HL-60 (cell line): Measurements from ENCODE around the gene SERPINB12.

Experiments
- CTCF ChIP-seq: IDR thresholded peaks from one replicate; pipeline ENCODE4 v1.5.1; 2011; ENCODE audit warnings: low read length, control low read depth, inconsistent platforms; ENCODE audit not compliant: insufficient read depth
- GABPA ChIP-seq: IDR thresholded peaks from 2 replicates; pipeline ENCODE4 v1.6.1; 2012; ENCODE audit warnings: low read depth
- POLR2AphosphoS5 ChIP-seq: IDR thresholded peaks from 2 replicates; pipeline ENCODE4 v1.6.1; 2012; ENCODE audit warnings: low read depth
- TF ChIP-seq, protein P1 (sequence below): IDR thresholded peaks from 2 replicates; pipeline ENCODE4 v1.6.1; 2012; ENCODE audit warnings: low read depth; ENCODE audit not compliant: insufficient replicate concordance

GRCh38 chr18:63578357-63578958 is 36.3 kb downstream of the SERPINB12 start:
- TF ChIP-seq CTCF (peak; percentile 91), GABPA (no peak), POLR2AphosphoS5 (no peak)
- TF ChIP-seq, protein P1, sequence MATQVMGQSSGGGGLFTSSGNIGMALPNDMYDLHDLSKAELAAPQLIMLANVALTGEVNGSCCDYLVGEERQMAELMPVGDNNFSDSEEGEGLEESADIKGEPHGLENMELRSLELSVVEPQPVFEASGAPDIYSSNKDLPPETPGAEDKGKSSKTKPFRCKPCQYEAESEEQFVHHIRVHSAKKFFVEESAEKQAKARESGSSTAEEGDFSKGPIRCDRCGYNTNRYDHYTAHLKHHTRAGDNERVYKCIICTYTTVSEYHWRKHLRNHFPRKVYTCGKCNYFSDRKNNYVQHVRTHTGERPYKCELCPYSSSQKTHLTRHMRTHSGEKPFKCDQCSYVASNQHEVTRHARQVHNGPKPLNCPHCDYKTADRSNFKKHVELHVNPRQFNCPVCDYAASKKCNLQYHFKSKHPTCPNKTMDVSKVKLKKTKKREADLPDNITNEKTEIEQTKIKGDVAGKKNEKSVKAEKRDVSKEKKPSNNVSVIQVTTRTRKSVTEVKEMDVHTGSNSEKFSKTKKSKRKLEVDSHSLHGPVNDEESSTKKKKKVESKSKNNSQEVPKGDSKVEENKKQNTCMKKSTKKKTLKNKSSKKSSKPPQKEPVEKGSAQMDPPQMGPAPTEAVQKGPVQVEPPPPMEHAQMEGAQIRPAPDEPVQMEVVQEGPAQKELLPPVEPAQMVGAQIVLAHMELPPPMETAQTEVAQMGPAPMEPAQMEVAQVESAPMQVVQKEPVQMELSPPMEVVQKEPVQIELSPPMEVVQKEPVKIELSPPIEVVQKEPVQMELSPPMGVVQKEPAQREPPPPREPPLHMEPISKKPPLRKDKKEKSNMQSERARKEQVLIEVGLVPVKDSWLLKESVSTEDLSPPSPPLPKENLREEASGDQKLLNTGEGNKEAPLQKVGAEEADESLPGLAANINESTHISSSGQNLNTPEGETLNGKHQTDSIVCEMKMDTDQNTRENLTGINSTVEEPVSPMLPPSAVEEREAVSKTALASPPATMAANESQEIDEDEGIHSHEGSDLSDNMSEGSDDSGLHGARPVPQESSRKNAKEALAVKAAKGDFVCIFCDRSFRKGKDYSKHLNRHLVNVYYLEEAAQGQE: no peak
